Neural cell (in vitro differentiated cells): ENCODE measurements around the gene ADARB1.

Experiments used
- EP300 ChIP-seq: fragments of 450-650 bp; conservative IDR thresholded peaks from 2 replicates; pipeline ENCODE4 v1.6.1; 2014; ENCODE audit warnings: antibody characterized with exemption, mild to moderate bottlenecking, moderate library complexity; ENCODE audit not compliant: poor library complexity, severe bottlenecking
- POLR2AphosphoS5 ChIP-seq: IDR thresholded peaks from 2 replicates; pipeline ENCODE4 v1.6.1; 2012
- TF ChIP-seq, protein P1 (sequence below): fragments of 450-650 bp; IDR thresholded peaks from 2 replicates; pipeline ENCODE4 v1.5.1; 2014; ENCODE audit warnings: antibody characterized with exemption, mild to moderate bottlenecking, moderate library complexity; ENCODE audit not compliant: poor library complexity, severe bottlenecking

GRCh38 chr21:45029948-45030681, 44.3 kb upstream of the ADARB1 start:
- TF ChIP-seq, protein P1, sequence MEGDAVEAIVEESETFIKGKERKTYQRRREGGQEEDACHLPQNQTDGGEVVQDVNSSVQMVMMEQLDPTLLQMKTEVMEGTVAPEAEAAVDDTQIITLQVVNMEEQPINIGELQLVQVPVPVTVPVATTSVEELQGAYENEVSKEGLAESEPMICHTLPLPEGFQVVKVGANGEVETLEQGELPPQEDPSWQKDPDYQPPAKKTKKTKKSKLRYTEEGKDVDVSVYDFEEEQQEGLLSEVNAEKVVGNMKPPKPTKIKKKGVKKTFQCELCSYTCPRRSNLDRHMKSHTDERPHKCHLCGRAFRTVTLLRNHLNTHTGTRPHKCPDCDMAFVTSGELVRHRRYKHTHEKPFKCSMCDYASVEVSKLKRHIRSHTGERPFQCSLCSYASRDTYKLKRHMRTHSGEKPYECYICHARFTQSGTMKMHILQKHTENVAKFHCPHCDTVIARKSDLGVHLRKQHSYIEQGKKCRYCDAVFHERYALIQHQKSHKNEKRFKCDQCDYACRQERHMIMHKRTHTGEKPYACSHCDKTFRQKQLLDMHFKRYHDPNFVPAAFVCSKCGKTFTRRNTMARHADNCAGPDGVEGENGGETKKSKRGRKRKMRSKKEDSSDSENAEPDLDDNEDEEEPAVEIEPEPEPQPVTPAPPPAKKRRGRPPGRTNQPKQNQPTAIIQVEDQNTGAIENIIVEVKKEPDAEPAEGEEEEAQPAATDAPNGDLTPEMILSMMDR = no peak
- TF ChIP-seq EP300 = no peak
- no peak for TF ChIP-seq POLR2AphosphoS5
